Measurements from ENCODE around the gene CACNB2. TPM values are rescaled to one million over a fixed set of nuclear protein-coding genes. Genes with fewer than 3 reads are reported as not detected.
"Not testable (repeated sequence)": the region's sequence is repeated elsewhere in the genome, so short reads cannot be mapped to it uniquely, and the experiment has no call there.

Gene CACNB2
- total RNA-seq, 1 experiment from 2014 or later, result not detected

DNA sequence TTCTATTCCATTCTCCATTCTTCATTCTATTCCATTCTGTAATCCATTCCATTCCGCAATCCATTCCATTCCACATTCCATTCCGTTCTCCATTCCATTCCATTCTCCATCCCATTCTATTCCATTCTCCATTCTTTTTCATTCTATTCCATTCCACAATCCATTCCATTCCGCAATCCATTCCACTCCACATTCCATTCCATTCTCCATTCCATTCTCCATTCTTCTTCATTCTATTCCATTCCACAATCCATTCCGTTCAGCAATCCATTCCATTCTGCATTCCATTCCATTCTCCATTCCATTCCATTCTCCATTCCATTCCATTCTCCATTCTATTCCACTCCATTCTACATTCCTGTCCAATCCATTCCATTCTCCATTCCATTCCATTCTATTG is 426.0 kb downstream of the CACNB2 start:
- Histone ChIP-seq H3K36me3 (ENCODE audit: control insufficient read depth, insufficient read depth, low read length) (no peaks in the 10 kb centered on the region), H3K4me1 (ENCODE audit: control insufficient read depth, insufficient read depth, low read length) (no peaks in the 10 kb centered on the region), H3K4me3 (ENCODE audit: low read depth in 2 of 2, low read length in 2 of 2) (no peak overlapping the region), H3K27ac (ENCODE audit: low read length) (no peak overlapping the region), H3K27me3 (ENCODE audit: control insufficient read depth, insufficient read depth, low read length) (no peaks in the 10 kb centered on the region), H3K9me3 (ENCODE audit: control insufficient read depth, insufficient read depth, low read depth, low read length) (no peaks in the 10 kb centered on the region)
- in situ Hi-C loops (cut with HindIII; ENCODE audit: low pct_unique_long_range_greater_than_20kb, low sequenced_read_pairs) (no loop called here), intact Hi-C loops (cut with micrococcal nuclease; ENCODE audit: unreplicated experiment) (no loop called here)
- no peak for ATAC-seq
- BruUV-seq (replicated peaks), result no TSS peak
- CTCF ChIA-PET, result no interaction called here
- POLR2A ChIA-PET, result no interaction called here
- no peak for DNase-seq (ENCODE audit: low read depth, low spot score)
- TF ChIP-seq, protein P1, sequence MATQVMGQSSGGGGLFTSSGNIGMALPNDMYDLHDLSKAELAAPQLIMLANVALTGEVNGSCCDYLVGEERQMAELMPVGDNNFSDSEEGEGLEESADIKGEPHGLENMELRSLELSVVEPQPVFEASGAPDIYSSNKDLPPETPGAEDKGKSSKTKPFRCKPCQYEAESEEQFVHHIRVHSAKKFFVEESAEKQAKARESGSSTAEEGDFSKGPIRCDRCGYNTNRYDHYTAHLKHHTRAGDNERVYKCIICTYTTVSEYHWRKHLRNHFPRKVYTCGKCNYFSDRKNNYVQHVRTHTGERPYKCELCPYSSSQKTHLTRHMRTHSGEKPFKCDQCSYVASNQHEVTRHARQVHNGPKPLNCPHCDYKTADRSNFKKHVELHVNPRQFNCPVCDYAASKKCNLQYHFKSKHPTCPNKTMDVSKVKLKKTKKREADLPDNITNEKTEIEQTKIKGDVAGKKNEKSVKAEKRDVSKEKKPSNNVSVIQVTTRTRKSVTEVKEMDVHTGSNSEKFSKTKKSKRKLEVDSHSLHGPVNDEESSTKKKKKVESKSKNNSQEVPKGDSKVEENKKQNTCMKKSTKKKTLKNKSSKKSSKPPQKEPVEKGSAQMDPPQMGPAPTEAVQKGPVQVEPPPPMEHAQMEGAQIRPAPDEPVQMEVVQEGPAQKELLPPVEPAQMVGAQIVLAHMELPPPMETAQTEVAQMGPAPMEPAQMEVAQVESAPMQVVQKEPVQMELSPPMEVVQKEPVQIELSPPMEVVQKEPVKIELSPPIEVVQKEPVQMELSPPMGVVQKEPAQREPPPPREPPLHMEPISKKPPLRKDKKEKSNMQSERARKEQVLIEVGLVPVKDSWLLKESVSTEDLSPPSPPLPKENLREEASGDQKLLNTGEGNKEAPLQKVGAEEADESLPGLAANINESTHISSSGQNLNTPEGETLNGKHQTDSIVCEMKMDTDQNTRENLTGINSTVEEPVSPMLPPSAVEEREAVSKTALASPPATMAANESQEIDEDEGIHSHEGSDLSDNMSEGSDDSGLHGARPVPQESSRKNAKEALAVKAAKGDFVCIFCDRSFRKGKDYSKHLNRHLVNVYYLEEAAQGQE (IDR thresholded peaks at IDR 0.05; ENCODE audit: insufficient read depth in 1 of 2, low read depth in 2 of 2, low read length in 1 of 2), result no peak
- TF ChIP-seq TCF7L2 (IDR thresholded peaks at IDR 0.05; ENCODE audit: low read depth, low read length) (no peak), POLR2AphosphoS5 (IDR thresholded peaks at IDR 0.05; ENCODE audit: low read depth, low read length) (no peak)
- TF ChIP-seq, protein P2, sequence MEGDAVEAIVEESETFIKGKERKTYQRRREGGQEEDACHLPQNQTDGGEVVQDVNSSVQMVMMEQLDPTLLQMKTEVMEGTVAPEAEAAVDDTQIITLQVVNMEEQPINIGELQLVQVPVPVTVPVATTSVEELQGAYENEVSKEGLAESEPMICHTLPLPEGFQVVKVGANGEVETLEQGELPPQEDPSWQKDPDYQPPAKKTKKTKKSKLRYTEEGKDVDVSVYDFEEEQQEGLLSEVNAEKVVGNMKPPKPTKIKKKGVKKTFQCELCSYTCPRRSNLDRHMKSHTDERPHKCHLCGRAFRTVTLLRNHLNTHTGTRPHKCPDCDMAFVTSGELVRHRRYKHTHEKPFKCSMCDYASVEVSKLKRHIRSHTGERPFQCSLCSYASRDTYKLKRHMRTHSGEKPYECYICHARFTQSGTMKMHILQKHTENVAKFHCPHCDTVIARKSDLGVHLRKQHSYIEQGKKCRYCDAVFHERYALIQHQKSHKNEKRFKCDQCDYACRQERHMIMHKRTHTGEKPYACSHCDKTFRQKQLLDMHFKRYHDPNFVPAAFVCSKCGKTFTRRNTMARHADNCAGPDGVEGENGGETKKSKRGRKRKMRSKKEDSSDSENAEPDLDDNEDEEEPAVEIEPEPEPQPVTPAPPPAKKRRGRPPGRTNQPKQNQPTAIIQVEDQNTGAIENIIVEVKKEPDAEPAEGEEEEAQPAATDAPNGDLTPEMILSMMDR (IDR thresholded peaks at IDR 0.05), result no peak

DNA sequence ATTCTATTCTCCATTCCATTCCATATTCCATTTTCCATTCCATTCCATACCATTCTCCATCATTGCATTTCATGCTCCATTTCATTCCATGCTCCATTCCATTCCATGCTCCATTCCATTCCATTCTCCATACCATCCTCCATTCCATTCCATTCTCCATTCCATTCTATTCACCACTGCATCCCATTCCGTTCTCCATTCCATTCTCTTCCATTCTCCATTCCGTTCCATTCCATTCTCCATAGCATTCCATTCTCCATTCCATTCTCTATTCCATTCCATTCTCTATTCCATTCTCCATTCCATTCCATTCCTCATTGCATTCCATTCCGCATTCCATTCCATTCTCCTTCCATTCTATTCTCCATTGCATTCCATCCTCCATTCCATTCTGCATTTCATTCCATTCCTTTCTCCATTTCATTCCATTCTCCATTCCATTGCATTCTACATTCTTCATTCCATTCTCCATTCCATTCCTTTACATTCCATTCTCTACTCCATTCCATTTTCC is 427.2 kb downstream of the CACNB2 start:
- CTCF ChIA-PET, result no interaction called here
- intact Hi-C loops (cut with micrococcal nuclease; ENCODE audit: unreplicated experiment), result no loop called here

DNA sequence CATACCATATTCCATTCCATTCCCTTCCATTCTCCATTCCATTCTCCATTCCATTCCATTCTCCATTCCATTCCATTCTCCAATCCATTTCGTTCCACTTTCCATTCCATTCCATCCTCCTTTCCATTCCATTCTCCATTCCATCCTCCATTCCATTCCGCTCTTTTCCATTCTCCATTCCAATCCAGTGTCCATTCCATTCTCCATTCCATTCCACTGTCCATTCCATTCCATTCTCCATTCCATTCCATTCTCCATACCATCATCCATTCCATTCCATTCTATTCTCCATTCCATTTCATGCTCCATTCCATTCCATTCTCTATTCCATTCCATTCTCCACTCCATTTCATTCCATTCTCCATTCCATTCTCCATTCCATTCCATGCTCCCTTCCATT is 430.2 kb downstream of the CACNB2 start:
- DNase-seq (ENCODE audit: low read depth, low spot score); POLR2A ChIA-PET; H3K4me3 ChIP-seq (ENCODE audit: low read depth in 2 of 2, low read length in 2 of 2); H3K4me1 ChIP-seq (ENCODE audit: control insufficient read depth, insufficient read depth, low read length); CTCF ChIA-PET; H3K36me3 ChIP-seq (ENCODE audit: control insufficient read depth, insufficient read depth, low read length); BruUV-seq (replicated peaks); in situ Hi-C loops (cut with HindIII; ENCODE audit: low pct_unique_long_range_greater_than_20kb, low sequenced_read_pairs); intact Hi-C loops (cut with micrococcal nuclease; ENCODE audit: unreplicated experiment); H3K27ac ChIP-seq (ENCODE audit: low read length); H3K9me3 ChIP-seq (ENCODE audit: control insufficient read depth, insufficient read depth, low read depth, low read length); H3K27me3 ChIP-seq (ENCODE audit: control insufficient read depth, insufficient read depth, low read length); ATAC-seq: not testable (repeated sequence)

More for the DNA sequence above, 427.2 kb downstream of the CACNB2 start:
- no peak overlapping the region for H3K27ac ChIP-seq (ENCODE audit: low read length)
- no peaks in the 10 kb centered on the region for H3K36me3 ChIP-seq (ENCODE audit: control insufficient read depth, insufficient read depth, low read length)
- in situ Hi-C loops (cut with HindIII; ENCODE audit: low pct_unique_long_range_greater_than_20kb, low sequenced_read_pairs), result no loop called here
- no peaks in the 10 kb centered on the region for H3K9me3 ChIP-seq (ENCODE audit: control insufficient read depth, insufficient read depth, low read depth, low read length)
- no peak for ATAC-seq
- no peaks in the 10 kb centered on the region for H3K4me1 ChIP-seq (ENCODE audit: control insufficient read depth, insufficient read depth, low read length)
- no TSS peak for BruUV-seq (replicated peaks)
- TF ChIP-seq POLR2AphosphoS5 (IDR thresholded peaks at IDR 0.05; ENCODE audit: low read depth, low read length) (no peak), SIN3A (IDR thresholded peaks at IDR 0.05; ENCODE audit: borderline replicate concordance, insufficient read depth, low read depth, low read length) (no peak), TCF7L2 (IDR thresholded peaks at IDR 0.05; ENCODE audit: low read depth, low read length) (no peak)
- TF ChIP-seq, protein P1 (IDR thresholded peaks at IDR 0.05; ENCODE audit: insufficient read depth in 1 of 2, low read depth in 2 of 2, low read length in 1 of 2), result no peak
- TF ChIP-seq, protein P2 (IDR thresholded peaks at IDR 0.05), result no peak
- DNase-seq (ENCODE audit: low read depth, low spot score), result no peak
- no peaks in the 10 kb centered on the region for H3K27me3 ChIP-seq (ENCODE audit: control insufficient read depth, insufficient read depth, low read length)
- POLR2A ChIA-PET, result no interaction called here
- no peak overlapping the region for H3K4me3 ChIP-seq (ENCODE audit: low read depth in 2 of 2, low read length in 2 of 2)

All from Panc1 (cell line).